Mesodermal cell (in vitro differentiated cells): ENCODE measurements around the gene YES1.

Source experiments
- H3K27ac ChIP-seq: 2 replicates; pipeline ENCODE4 v1.7.0; 2013; ENCODE audit warnings: mild to moderate bottlenecking, low read depth, low read length, moderate library complexity; ENCODE audit not compliant: severe bottlenecking
- H3K36me3 ChIP-seq: 2 replicates; pipeline ENCODE4 v1.7.1; 2013; ENCODE audit warnings: mild to moderate bottlenecking, low read length, moderate library complexity; ENCODE audit not compliant: control insufficient read depth, insufficient read depth
- H3K4me1 ChIP-seq: one replicate; pipeline ENCODE4 v1.7.1; 2013; ENCODE audit warnings: mild to moderate bottlenecking, low read length; ENCODE audit not compliant: insufficient read depth, control insufficient read depth, poor library complexity, severe bottlenecking
- H3K4me3 ChIP-seq: 2 replicates; pipeline ENCODE4 v1.7.0; 2013; ENCODE audit warnings: low read length, control low read depth, mild to moderate bottlenecking; ENCODE audit not compliant: insufficient read depth, poor library complexity, severe bottlenecking; ENCODE audit errors: extremely low read depth
- H3K9me3 ChIP-seq: 2 replicates; pipeline ENCODE4 v1.7.1; 2013; ENCODE audit warnings: mild to moderate bottlenecking, low read length, moderate library complexity; ENCODE audit not compliant: control insufficient read depth
- WGBS, 2 experiments: methylation state at CpG; one replicate each; pipeline ENCODE4 v1.1.5; 2013; ENCODE audit warnings: missing lambda C conversion rate in 2 of 2; ENCODE audit not compliant: insufficient coverage in 2 of 2; 5-methylcytosine and 5-hydroxymethylcytosine counted together

Gene YES1

DNA sequence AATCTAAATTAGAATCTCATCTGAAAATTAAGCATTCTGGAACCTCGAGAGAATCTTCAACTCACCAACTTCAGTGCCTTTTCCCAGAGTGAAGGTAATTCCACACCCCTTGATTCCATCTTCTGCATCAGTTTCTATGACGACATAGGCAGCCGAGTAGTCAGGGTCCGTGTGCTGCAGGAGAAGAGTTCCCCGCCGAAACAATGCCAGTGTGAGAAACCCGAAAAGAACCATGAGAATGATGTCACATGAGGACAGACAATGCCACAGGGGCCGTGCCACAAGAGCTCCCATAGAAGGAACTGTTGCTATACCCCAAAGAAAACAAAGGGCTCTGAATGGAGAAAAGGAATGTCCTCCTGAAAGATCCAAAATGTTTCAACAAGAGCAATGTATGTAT lies 105.6 kb downstream of the YES1 start:
- H3K4me3 ChIP-seq: no peak overlapping the region
- no peak overlapping the region for H3K27ac ChIP-seq
- WGBS, 2 experiments: 95 to 96% methylated on average over 7 of the region's 8 CpGs
- no peaks in the 10 kb centered on the region for H3K9me3 ChIP-seq
- peaks cover 25% of the 10 kb centered on the region for H3K36me3 ChIP-seq
- peaks cover 17% of the 10 kb centered on the region for H3K4me1 ChIP-seq

DNA sequence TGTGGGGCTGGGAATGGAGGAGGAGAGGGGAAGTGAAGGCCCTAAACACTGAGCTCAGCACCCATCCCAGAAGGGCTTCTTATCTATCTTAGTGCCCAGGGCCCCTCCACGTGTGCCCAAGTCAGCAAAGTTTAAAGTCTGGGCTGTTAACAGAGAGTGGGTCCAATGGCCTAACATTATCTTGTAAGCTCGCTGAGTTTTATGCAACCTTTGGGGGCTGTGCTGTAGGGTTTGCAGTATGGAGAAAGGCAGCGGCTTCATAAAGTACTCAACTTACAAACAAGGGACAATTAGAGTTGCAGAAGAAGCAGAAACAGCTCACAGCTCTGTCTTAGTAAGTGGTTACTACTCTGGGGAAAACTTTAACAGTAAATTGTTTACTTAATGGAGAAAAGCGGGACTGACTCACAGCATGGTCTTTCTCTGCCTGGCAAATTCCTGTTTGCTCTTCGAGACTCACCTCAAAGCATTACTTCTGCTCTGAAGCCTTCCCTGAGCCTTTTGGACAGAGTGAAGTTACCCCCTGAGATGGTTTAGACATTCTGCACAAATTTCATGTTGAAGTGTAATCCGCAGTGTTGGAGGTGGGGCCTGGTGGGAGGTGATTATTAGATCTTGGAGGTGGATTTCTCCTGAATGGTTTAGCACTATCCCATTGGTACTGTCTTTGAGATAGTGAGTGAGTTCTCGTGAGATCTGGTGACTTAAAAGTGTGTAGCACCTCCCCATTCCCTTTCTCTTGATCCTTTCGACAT lies 108.7 kb downstream of the YES1 start:
- Histone ChIP-seq H3K4me3 (no peak overlapping the region), H3K4me1 (peaks cover 17% of the 10 kb centered on the region), H3K27ac (peak overlapping the region; percentile 83), H3K36me3 (peaks cover 34% of the 10 kb centered on the region), H3K9me3 (no peaks in the 10 kb centered on the region)
- WGBS, 2 experiments: 65 to 75% methylated on average over 4 to 6 of the region's 8 CpGs

DNA sequence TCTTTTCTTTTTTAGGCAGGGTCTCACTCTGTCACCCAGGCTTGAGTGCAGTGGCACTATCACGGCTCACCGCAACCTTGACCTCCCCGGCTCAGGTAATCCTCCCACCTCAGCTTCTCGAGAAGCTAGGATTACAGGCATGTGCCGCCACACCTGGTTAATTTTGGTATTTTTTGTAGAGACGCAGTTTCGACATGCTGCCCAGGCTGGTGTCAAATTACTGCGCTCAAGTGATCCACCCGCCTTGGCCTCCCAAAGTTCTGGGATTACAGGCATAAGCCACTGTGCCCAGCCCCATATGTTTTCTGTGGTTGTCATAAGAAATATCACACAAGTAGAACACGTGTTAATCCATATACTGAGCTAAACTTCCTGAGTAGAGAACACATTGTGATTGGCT lies 114.2 kb downstream of the YES1 start:
- 73 to 89% methylated on average over 5 to 9 of the region's 10 CpGs for WGBS, 2 experiments
- Histone ChIP-seq H3K4me3 (no peak overlapping the region), H3K9me3 (no peaks in the 10 kb centered on the region), H3K36me3 (peaks cover 39% of the 10 kb centered on the region), H3K27ac (no peak overlapping the region), H3K4me1 (peaks cover 2% of the 10 kb centered on the region)

DNA sequence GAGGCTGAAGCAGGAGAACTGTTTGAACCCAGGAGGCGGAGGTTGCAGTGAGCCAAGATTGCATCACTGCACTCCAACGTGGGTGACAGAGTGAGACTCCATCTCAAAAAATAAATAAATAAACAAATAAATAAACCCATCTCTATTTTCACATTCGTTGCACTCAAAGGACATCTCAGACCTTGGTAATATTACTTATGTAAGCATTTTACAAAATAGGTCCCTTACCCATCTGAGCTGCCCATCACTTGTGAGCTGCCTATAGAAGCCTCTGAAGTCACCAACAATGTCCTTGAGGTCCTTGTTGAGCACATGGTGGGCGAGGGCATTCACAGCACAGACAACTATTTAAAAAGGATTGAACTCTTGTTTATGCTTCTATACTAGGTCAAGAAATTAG lies 115.0 kb downstream of the YES1 start:
- no peak overlapping the region for H3K27ac ChIP-seq
- peaks cover 39% of the 10 kb centered on the region for H3K36me3 ChIP-seq
- no peaks in the 10 kb centered on the region for H3K4me1 ChIP-seq
- no peaks in the 10 kb centered on the region for H3K9me3 ChIP-seq
- WGBS, 2 experiments: 100% methylated on average over 1 to 2 of the region's 4 CpGs
- no peak overlapping the region for H3K4me3 ChIP-seq

DNA sequence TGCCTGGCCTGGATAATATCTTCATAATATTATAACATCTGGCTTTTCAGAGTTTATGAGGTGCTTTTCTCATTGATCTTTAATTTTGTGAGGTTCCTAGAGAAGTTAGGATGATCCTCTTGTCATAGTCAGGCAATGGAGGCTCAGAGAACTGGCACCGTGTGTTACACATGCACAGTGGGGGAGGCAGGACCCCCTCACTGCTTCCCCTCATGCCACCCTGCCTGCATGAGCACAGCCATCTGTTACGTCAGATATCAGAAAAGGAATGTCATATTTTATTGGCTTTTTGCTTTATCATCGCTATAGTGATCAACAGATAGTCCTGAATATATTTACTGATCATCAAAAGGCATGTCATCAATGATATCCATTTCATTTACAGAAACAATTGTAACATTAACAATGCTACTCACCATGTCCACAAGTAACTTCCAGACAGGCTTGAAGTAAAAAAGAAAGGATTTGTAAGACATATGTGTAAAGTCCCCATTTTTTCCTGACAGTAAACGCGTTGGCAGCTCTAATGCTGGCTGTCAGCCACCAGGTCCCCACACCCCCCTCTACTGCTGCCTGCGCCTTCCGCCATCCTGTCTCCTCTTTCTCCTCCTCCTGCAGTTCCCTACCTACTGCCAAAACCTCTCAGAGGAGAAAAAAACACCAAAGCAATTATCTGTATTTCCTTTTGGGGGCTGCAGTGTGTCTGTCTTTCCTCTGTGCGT lies 118.4 kb downstream of the YES1 start:
- no peak overlapping the region for H3K4me3 ChIP-seq
- H3K4me1 ChIP-seq: no peaks in the 10 kb centered on the region
- H3K27ac ChIP-seq: no peak overlapping the region
- 88 to 100% methylated on average over 2 to 4 of the region's 8 CpGs for WGBS, 2 experiments
- no peaks in the 10 kb centered on the region for H3K9me3 ChIP-seq
- H3K36me3 ChIP-seq: peaks cover 49% of the 10 kb centered on the region

DNA sequence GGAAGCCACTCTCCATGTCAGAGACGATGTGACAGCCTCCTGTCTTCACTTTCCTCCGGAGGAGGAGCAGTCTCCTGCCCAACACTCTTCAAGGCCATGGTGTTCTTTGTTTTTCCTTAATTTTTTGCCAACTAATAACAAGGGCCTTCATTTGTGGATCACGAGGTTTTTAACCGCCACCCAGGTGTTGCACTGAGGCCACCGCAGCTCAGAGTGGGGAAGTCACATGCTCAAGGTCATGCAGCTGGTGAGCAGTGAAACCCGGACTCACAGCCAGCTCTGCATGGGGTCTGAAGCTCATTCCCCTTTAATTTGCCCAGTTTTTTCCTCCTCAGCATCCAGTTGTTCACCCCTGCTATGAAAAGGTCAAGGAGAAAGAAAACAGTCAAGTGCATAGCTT lies 119.2 kb downstream of the YES1 start:
- no peak overlapping the region for H3K27ac ChIP-seq
- H3K36me3 ChIP-seq: peaks cover 44% of the 10 kb centered on the region
- H3K4me3 ChIP-seq: no peak overlapping the region
- WGBS, 2 experiments: 90 to 95% methylated on average over 5 to 6 of the region's 6 CpGs
- no peaks in the 10 kb centered on the region for H3K4me1 ChIP-seq
- H3K9me3 ChIP-seq: no peaks in the 10 kb centered on the region

DNA sequence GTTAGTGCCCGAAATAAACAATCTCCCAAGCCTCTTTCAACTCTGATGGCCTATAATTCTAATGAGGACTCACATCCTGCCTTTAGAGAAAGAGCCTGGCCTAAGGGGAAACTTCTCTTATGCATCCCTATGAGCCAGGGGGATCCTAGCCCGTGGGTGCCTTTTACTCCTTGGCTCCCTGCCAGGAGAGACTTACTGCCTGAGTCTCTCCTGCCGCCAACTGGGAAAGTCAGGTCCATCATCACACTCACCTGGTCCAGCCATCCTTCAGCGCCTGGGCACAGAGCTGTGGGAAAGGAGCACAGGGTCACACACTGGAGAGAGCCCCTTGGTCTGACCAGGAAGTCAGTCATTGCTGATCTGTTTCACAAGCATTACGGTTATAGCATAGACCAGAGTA lies 123.7 kb downstream of the YES1 start:
- WGBS, 2 experiments: 85 to 93% methylated on average over 4 to 5 of the region's 5 CpGs
- Histone ChIP-seq H3K9me3 (no peaks in the 10 kb centered on the region), H3K4me3 (no peak overlapping the region), H3K27ac (no peak overlapping the region), H3K36me3 (peaks cover 34% of the 10 kb centered on the region), H3K4me1 (peaks cover 7% of the 10 kb centered on the region)

DNA sequence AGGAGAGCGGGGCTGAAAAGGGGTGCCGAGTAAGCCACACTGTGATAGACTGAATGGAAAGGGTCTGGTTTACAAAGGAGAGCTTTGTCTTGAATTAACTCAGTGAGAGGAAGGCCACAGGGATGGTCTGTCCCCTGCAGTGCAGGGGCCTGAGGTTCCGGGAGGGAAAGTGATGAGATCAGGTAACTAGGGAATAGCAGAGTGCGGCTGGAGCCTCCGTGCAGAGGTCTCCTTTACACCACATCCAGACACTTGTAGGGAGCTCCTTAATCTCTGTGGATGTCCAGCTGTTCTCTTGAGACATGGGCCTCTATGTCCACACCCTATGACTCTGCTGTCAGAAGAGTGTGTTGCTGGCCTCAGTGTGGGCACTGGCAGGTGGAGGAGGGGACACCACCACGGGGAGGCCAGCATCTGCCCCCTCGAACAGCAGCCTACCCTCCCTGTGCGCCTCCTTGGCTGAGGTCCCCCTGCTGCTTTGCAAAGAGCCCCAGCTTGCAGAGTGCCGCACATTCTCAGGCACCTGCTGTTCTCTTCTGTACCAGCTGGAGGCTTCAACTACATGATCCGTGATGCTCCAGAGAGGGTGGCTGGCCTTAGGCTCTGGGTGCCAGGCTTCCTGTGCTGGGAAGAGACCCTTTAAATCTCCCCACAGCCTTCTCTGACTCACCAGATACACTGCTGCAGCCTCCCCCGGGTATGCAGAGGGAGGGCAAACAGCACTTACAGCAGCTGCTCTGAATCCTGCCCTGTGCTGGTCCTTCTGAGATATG lies 125.5 kb downstream of the YES1 start:
- Histone ChIP-seq H3K9me3 (no peaks in the 10 kb centered on the region), H3K4me1 (peaks cover 7% of the 10 kb centered on the region), H3K36me3 (peaks cover 35% of the 10 kb centered on the region), H3K4me3 (no peak overlapping the region), H3K27ac (no peak overlapping the region)
- 48 to 61% methylated on average over 9 to 10 of the region's 11 CpGs for WGBS, 2 experiments

DNA sequence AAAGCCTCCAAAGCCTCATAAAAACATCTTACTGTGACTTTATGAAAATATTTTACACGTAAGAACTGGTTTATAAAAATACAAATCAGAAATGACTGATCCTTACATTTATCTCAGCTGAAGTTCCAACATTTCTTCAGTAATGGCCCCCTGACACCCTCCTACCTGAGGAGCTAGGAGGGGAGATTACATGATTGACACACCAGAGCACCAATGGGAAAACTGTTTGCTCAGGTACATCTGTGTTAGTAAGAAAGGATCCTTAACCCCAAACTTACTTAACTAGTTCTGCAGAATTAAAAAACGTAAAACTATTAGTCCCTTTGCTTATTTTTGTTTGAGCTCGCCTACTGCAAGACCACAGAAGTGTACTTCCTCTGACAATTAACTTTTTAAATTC lies 126.6 kb downstream of the YES1 start:
- Histone ChIP-seq H3K27ac (no peak overlapping the region), H3K9me3 (no peaks in the 10 kb centered on the region), H3K36me3 (peaks cover 31% of the 10 kb centered on the region), H3K4me3 (no peak overlapping the region), H3K4me1 (peaks cover 7% of the 10 kb centered on the region)
- 90 to 91% methylated on average over 2 to 3 of the region's 3 CpGs for WGBS, 2 experiments

DNA sequence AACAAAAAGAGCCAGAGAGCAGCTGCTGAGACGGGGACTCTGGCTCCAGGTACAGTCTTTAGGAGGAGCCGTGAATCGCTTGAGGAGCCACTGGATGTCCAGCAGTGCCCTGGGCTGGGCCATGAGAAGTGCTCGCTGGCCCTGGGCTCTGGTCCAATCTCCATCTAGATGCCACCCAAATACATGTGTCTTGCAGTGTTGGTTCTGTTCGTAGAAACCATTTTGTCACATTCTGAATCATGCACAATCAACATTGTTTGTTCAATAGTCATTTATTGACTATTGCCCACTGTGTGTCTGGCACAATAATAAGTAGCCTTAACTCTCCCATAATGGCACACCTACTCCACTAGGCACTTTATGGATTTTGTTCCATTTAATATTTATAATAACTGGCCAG lies 128.5 kb downstream of the YES1 start:
- Histone ChIP-seq H3K4me1 (peaks cover 7% of the 10 kb centered on the region), H3K4me3 (no peak overlapping the region), H3K9me3 (no peaks in the 10 kb centered on the region), H3K27ac (no peak overlapping the region), H3K36me3 (peaks cover 29% of the 10 kb centered on the region)
- WGBS, 2 experiments: 84 to 87% methylated on average over 5 of the region's 5 CpGs
